Measurements from ENCODE around the gene SFRP2. TPM values are rescaled to one million over a fixed set of nuclear protein-coding genes. Genes with fewer than 3 reads are reported as not detected.

SFRP2 gene
- total RNA-seq, 2 experiments from 2014 or later: not detected

- no peak for DNase-seq
- H3K4me1 Mint-ChIP-seq (ENCODE audit: low read depth): no peaks in the 10 kb centered on the region
- H3K27me3 Mint-ChIP-seq (ENCODE audit: low read depth): peaks cover 29% of the 10 kb centered on the region
- no peak overlapping the region for H3K27ac Mint-ChIP-seq
- H3K36me3 Mint-ChIP-seq (ENCODE audit: low read depth): peaks cover 2% of the 10 kb centered on the region
- intact Hi-C loops (cut with micrococcal nuclease): no loop called here
- H3K4me3 Mint-ChIP-seq: no peak overlapping the region
- peaks cover 4% of the 10 kb centered on the region for H3K9me3 Mint-ChIP-seq
- CTCF ChIA-PET: interaction anchor here (1.0 to 1.6 kb wide), 3 partner anchors 10 to 718 kb away, joined by 3 to 4 read pairs (median 3); no protein-coding TSS in a partner anchor
These were observed 7.0 kb downstream of the SFRP2 start for GRCh38 chr4:153781717-153782416.

GRCh38 chr4:153781280-153781679 lies 7.6 kb downstream of the SFRP2 start:
- peaks cover 4% of the 10 kb centered on the region for H3K9me3 Mint-ChIP-seq
- no peaks in the 10 kb centered on the region for H3K4me1 Mint-ChIP-seq (ENCODE audit: low read depth)
- CTCF ChIA-PET: interaction anchor here (0.6 to 1.6 kb wide), 3 partner anchors 11 to 1036 kb away, joined by 3 read pairs; no protein-coding TSS in a partner anchor
- peaks cover 25% of the 10 kb centered on the region for H3K27me3 Mint-ChIP-seq (ENCODE audit: low read depth)
- peaks cover 2% of the 10 kb centered on the region for H3K36me3 Mint-ChIP-seq (ENCODE audit: low read depth)
- no peak overlapping the region for H3K4me3 Mint-ChIP-seq
- DNase-seq: no peak
- intact Hi-C loops (cut with micrococcal nuclease): no loop called here
- H3K27ac Mint-ChIP-seq: no peak overlapping the region

- H3K9me3 Mint-ChIP-seq: peaks cover 4% of the 10 kb centered on the region
- CTCF ChIA-PET: interaction anchor here (0.6 to 1.6 kb wide), 3 partner anchors 11 to 1037 kb away, joined by 3 read pairs; no protein-coding TSS in a partner anchor
- H3K4me3 Mint-ChIP-seq: no peak overlapping the region
- H3K27ac Mint-ChIP-seq: no peak overlapping the region
- H3K4me1 Mint-ChIP-seq (ENCODE audit: low read depth): no peaks in the 10 kb centered on the region
- intact Hi-C loops (cut with micrococcal nuclease): no loop called here
- peaks cover 2% of the 10 kb centered on the region for H3K36me3 Mint-ChIP-seq (ENCODE audit: low read depth)
- H3K27me3 Mint-ChIP-seq (ENCODE audit: low read depth): peaks cover 22% of the 10 kb centered on the region
- DNase-seq: no peak
These were observed 8.0 kb downstream of the SFRP2 start for GRCh38 chr4:153780876-153781275.

- Mint-ChIP-seq H3K36me3 (ENCODE audit: low read depth) (peaks cover 2% of the 10 kb centered on the region), H3K9me3 (peaks cover 4% of the 10 kb centered on the region), H3K27ac (no peak overlapping the region), H3K4me1 (ENCODE audit: low read depth) (no peaks in the 10 kb centered on the region), H3K4me3 (no peak overlapping the region), H3K27me3 (ENCODE audit: low read depth) (peaks cover 20% of the 10 kb centered on the region)
- CTCF ChIA-PET: interaction anchor here (1.6 kb wide), 1 partner anchor 12 kb away, joined by 3 read pairs; no protein-coding TSS in a partner anchor
- no peak for DNase-seq
- intact Hi-C loops (cut with micrococcal nuclease): no loop called here
These were observed 8.7 kb downstream of the SFRP2 start for GRCh38 chr4:153780221-153780620.

GRCh38 chr4:153778383-153778782 lies 10.5 kb downstream of the SFRP2 start:
- Mint-ChIP-seq H3K27me3 (ENCODE audit: low read depth) (peaks cover 19% of the 10 kb centered on the region), H3K4me3 (no peak overlapping the region), H3K36me3 (ENCODE audit: low read depth) (peaks cover 2% of the 10 kb centered on the region), H3K9me3 (peaks cover 4% of the 10 kb centered on the region), H3K27ac (no peak overlapping the region), H3K4me1 (ENCODE audit: low read depth) (no peaks in the 10 kb centered on the region)
- intact Hi-C loops (cut with micrococcal nuclease): no loop called here
- no peak for DNase-seq
- CTCF ChIA-PET: interaction anchor here (0.5 kb wide), 1 partner anchor 56 kb away, joined by 4 read pairs; no protein-coding TSS in a partner anchor

- no peak overlapping the region for H3K27ac Mint-ChIP-seq
- no peak for DNase-seq
- no peak overlapping the region for H3K4me3 Mint-ChIP-seq
- no peaks in the 10 kb centered on the region for H3K4me1 Mint-ChIP-seq (ENCODE audit: low read depth)
- peaks cover 20% of the 10 kb centered on the region for H3K27me3 Mint-ChIP-seq (ENCODE audit: low read depth)
- intact Hi-C loops (cut with micrococcal nuclease): no loop called here
- H3K36me3 Mint-ChIP-seq (ENCODE audit: low read depth): peaks cover 2% of the 10 kb centered on the region
- CTCF ChIA-PET: interaction anchor here (0.6 to 1.0 kb wide), 4 partner anchors 8 to 230 kb away, joined by 3 read pairs; no protein-coding TSS in a partner anchor
- H3K9me3 Mint-ChIP-seq: peaks cover 4% of the 10 kb centered on the region
These were observed 11.5 kb downstream of the SFRP2 start for GRCh38 chr4:153777421-153777820.

- H3K4me3 Mint-ChIP-seq: no peak overlapping the region
- CTCF ChIA-PET: interaction anchor here (0.6 to 1.0 kb wide), 4 partner anchors 9 to 231 kb away, joined by 3 read pairs; no protein-coding TSS in a partner anchor
- intact Hi-C loops (cut with micrococcal nuclease): no loop called here
- DNase-seq: no peak
- no peaks in the 10 kb centered on the region for H3K4me1 Mint-ChIP-seq (ENCODE audit: low read depth)
- peaks cover 20% of the 10 kb centered on the region for H3K27me3 Mint-ChIP-seq (ENCODE audit: low read depth)
- H3K27ac Mint-ChIP-seq: no peak overlapping the region
- H3K36me3 Mint-ChIP-seq (ENCODE audit: low read depth): peaks cover 2% of the 10 kb centered on the region
- H3K9me3 Mint-ChIP-seq: peaks cover 6% of the 10 kb centered on the region
These were observed 12.3 kb downstream of the SFRP2 start for GRCh38 chr4:153776601-153777000.

GRCh38 chr4:153773236-153773690 lies 15.6 kb downstream of the SFRP2 start:
- Mint-ChIP-seq H3K27ac (no peak overlapping the region), H3K9me3 (peaks cover 4% of the 10 kb centered on the region), H3K4me3 (no peak overlapping the region), H3K27me3 (ENCODE audit: low read depth) (peaks cover 13% of the 10 kb centered on the region), H3K4me1 (ENCODE audit: low read depth) (no peaks in the 10 kb centered on the region), H3K36me3 (ENCODE audit: low read depth) (peaks cover under 1% of the 10 kb centered on the region)
- CTCF ChIA-PET: no interaction called here
- intact Hi-C loops (cut with micrococcal nuclease): no loop called here
- no peak for DNase-seq

GRCh38 chr4:153771046-153771445 lies 17.8 kb downstream of the SFRP2 start:
- H3K4me1 Mint-ChIP-seq (ENCODE audit: low read depth): no peaks in the 10 kb centered on the region
- H3K27me3 Mint-ChIP-seq (ENCODE audit: low read depth): peaks cover 13% of the 10 kb centered on the region
- H3K4me3 Mint-ChIP-seq: no peak overlapping the region
- no peaks in the 10 kb centered on the region for H3K36me3 Mint-ChIP-seq (ENCODE audit: low read depth)
- peaks cover 2% of the 10 kb centered on the region for H3K9me3 Mint-ChIP-seq
- CTCF ChIA-PET: interaction anchor here (1.6 kb wide), 1 partner anchor 15 kb away, joined by 8 read pairs; no protein-coding TSS in a partner anchor
- intact Hi-C loops (cut with micrococcal nuclease): no loop called here
- DNase-seq: no peak
- H3K27ac Mint-ChIP-seq: no peak overlapping the region

GRCh38 chr4:153766758-153767157 lies 22.1 kb downstream of the SFRP2 start:
- CTCF ChIA-PET: no interaction called here
- H3K9me3 Mint-ChIP-seq: peaks cover 2% of the 10 kb centered on the region
- no peak overlapping the region for H3K4me3 Mint-ChIP-seq
- peaks cover 4% of the 10 kb centered on the region for H3K4me1 Mint-ChIP-seq (ENCODE audit: low read depth)
- H3K36me3 Mint-ChIP-seq (ENCODE audit: low read depth): no peaks in the 10 kb centered on the region
- H3K27ac Mint-ChIP-seq: no peak overlapping the region
- DNase-seq: no peak
- H3K27me3 Mint-ChIP-seq (ENCODE audit: low read depth): peaks cover 2% of the 10 kb centered on the region
- intact Hi-C loops (cut with micrococcal nuclease): no loop called here

GRCh38 chr4:153765894-153766293 lies 23.0 kb downstream of the SFRP2 start:
- Mint-ChIP-seq H3K36me3 (ENCODE audit: low read depth) (no peaks in the 10 kb centered on the region), H3K4me3 (no peak overlapping the region), H3K9me3 (no peaks in the 10 kb centered on the region), H3K4me1 (ENCODE audit: low read depth) (peaks cover 4% of the 10 kb centered on the region), H3K27ac (no peak overlapping the region), H3K27me3 (ENCODE audit: low read depth) (no peaks in the 10 kb centered on the region)
- intact Hi-C loops (cut with micrococcal nuclease): no loop called here
- CTCF ChIA-PET: interaction anchor here (1.6 kb wide), 1 partner anchor 16 kb away, joined by 6 read pairs; no protein-coding TSS in a partner anchor
- DNase-seq: no peak

GRCh38 chr4:153764601-153765368 lies 24.1 kb downstream of the SFRP2 start:
- no peak for DNase-seq
- intact Hi-C loops (cut with micrococcal nuclease): no loop called here
- H3K4me1 Mint-ChIP-seq (ENCODE audit: low read depth): peaks cover 4% of the 10 kb centered on the region
- H3K27me3 Mint-ChIP-seq (ENCODE audit: low read depth): no peaks in the 10 kb centered on the region
- CTCF ChIA-PET: interaction anchor here (0.6 to 1.6 kb wide), 6 partner anchors 12 to 254 kb away, joined by 3 to 6 read pairs (median 3); no protein-coding TSS in a partner anchor
- H3K9me3 Mint-ChIP-seq: no peaks in the 10 kb centered on the region
- H3K27ac Mint-ChIP-seq: no peak overlapping the region
- H3K36me3 Mint-ChIP-seq (ENCODE audit: low read depth): no peaks in the 10 kb centered on the region
- H3K4me3 Mint-ChIP-seq: no peak overlapping the region
